NCI-H82 treated with DMSO at 0.1 percent for 48 hours (cell line): ENCODE results near the gene NCSTN.
"Not testable (repeated sequence)": the region's sequence is repeated elsewhere in the genome, so short reads cannot be mapped to it uniquely, and the experiment has no call there.

ENCODE experiments used
- DNase-seq: peaks from one replicate; lab custom pipeline; 2025; ENCODE audit not compliant: unreplicated experiment; lab: John Stamatoyannopoulos, UW

Gene NCSTN

DNA sequence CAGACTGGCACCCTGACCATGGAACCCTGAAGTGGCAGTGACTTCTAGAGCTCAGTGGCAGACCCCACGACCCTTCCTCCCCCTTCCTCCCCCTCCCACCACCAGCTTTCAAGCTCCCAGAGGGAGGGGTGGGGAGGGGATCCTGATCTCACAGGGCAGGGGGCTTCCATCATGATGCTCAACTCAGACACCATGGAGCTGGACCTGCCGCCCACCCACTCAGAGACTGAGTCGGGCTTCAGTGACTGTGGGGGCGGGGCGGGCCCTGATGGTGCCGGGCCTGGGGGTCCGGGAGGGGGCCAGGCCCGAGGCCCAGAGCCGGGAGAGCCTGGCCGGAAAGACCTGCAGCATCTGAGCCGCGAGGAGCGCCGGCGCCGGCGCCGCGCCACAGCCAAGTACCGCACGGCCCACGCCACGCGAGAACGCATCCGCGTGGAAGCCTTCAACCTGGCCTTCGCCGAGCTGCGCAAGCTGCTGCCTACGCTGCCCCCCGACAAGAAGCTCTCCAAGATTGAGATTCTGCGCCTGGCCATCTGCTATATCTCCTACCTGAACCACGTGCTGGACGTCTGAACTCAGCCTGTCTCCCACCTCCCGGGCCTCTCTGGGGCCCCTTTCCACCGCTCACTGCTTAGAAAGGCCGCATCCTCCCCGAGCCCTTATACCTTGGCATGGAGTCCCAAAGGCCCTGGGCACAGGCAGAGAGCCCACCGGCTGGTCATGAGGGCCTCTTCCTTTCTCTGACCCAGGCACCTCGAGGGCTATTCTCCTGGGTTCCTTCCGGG, 27.6 kb downstream of the NCSTN start:
- DNase-seq: peak; percentile 22

DNA sequence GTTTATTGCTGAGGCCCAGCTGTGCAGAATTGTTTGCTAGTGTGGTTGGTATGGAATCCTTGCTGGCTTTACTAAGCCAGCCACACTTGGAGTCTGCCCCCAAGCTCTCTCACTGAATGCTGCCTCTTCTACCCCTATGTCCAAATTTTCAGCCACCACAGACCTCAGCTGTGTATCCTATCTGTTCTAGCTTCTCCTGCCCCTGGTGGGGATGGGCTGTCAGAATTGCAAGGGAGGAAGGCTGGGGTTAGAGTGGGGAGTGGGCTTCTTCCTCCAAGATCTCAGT, 28.1 kb downstream of the NCSTN start:
- DNase-seq: no peak

DNA sequence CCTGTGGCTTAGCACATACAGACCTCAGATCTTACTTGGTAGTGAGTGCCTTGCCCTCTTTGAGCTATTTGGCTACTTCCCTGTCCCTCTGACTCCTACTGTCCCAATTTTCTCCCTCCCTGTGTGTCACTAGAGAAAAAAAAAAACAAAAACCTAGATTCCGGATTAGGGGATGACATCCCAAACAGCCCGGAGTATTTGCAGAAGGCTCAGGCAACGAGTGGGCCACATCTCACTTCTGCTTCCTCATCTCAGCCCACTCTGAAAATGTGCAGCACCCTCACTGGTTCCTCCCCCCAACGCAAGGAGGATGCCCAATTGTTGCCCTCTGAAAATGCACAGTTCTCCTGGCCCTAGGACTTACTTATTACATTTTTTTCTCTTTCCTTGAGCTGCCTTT, 28.6 kb downstream of the NCSTN start:
- no peak for DNase-seq

DNA sequence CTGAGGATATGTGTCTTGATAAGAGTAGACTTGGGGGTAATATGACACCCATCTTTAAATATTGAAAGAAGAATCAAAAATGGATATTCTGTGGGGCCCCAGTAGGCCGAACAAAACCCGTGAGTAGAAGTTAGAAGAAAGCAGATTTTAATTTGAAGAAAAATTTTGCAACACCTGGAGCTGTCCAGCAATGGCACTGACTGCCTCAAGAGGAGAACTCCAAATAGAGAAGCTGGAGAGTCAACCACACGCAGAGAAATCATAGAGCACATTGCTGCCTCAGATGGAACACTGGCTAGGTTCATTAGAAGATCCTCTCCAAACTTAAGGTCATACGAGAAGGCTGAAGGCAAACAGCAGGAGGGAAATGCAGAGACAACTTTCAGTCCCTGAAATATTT, 30.5 kb downstream of the NCSTN start:
- DNase-seq: no peak

DNA sequence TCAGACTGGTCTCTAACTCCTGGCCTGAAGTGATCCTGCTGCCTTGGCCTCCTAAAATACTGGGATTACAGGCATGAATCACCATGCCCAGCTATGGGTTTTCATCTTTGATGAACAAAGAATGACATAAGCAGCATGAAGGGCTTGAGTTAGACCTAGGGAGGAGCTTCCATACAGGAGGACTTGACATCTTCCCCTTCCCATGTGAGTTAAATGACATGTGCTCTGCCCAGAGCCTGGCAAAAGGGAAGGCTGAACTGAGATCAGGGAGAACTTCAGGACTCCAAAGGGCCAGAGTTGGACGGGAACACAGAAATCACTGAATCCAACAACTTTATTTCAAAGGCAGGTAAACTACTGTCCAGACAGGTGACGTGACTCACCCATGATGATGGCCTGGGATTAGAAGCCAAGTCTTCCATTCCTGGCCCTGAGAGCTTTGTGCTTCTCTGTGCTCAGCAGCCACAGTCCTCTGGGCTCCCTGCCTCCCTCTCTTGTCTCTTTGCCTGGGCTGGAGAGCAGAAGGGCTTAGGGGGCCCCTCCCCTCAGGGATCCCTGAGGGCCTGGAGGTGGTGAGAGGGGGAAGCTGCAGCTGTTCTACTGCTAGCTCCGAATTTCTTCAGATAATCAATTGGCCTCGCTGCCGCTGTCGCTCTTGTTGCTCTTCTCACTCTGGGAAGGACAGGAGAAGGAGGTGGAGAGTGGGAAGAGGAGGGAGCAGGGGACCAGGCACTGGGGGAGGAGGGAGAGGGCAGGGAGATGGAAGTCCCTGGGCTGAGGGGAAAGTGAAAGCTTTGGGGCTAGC, 31.3 kb downstream of the NCSTN start:
- peak; percentile 85 for DNase-seq

DNA sequence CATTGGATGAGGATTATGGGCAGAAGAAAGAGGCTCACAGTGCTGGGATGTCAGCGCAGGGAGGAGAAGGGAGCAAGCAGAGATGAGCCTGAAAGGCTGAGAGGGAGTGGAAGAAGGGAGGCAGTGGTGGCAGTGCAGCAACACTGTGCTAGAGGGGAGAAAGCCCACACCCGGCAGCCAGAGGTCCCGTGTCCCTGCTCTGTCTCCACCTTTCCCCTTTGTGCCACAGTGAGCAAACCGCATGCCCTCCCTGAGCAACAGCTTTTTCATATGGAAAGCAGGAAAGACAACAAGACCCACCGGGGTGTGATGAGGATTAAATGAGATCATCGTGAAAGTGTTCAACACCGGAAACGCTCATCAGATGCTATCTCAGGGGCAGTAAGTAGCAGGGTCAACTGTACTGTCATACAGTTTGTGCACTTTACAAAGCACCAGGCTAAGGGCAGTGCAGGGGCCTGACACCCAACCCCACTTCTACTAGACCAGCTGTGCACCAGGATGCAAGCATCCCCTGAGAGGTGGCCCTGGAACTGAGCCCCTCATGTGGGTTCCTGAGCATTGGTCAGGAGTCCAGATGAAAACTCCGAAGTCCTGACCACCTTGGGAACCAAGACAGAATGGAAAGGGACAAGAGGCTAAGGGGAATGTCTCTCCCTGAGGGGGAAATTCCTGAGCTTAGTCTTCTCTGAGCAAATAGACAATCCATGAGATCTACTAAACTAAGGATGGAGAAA, 32.8 kb downstream of the NCSTN start:
- DNase-seq: no peak

DNA sequence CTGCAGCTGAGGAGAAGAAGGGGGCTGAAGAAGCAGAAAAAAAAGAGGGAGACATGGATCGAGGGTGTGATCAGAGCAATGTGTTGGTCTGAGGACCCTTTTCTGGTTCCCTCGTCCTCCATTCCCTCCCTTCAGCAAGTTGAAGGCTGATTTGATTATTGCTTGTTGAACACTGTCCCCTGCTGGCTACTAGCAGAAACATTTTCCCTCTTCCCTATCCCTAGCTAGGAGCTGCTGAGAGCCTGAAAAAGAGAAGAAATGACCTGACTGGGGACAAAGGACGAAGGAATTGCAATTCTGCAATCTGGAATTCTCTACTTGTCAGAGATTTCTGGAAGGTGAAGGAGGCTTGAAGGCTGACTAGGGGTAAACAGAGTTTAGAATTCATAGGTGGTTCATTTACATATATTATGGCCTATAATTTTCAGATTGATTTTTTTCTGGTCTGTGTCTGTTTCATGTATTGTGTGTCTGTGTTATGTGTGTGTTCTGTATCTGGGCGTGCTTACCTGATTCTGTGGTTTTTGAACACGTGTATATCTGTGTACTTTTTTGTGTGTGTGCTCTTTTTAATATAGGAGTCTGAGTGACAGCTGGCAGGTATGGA, 33.4 kb downstream of the NCSTN start:
- DNase-seq: peak; percentile 93

DNA sequence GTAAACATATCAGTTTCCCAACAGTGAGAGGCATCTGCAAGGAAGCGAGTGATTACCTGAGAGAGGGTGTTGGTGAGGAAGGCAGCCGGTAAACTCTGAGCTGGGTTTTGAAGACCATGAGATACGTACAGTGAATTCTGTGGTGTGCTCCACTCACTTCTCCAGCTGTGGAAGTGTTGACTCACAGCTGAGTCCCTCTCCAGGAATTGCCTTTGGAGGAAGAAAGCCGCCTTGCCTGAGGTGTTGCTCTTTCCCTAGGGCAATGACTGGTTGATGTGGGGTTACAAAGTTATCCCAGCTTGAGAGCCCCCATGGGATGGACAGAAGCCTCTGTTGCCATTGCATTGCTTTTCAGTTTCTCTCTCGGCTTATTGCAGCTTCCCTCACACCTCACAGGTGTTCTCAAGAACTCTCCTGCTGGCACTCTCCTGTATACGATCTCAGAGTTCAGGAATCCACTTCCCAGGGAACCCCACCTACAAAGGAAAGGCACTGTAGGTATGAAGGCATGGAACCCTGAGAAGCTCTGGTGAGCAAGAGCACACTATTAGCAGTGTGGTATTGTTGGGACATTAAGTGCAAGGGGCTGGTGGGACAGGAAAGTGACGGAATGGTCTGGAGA, 34.5 kb downstream of the NCSTN start:
- no peak for DNase-seq

DNA sequence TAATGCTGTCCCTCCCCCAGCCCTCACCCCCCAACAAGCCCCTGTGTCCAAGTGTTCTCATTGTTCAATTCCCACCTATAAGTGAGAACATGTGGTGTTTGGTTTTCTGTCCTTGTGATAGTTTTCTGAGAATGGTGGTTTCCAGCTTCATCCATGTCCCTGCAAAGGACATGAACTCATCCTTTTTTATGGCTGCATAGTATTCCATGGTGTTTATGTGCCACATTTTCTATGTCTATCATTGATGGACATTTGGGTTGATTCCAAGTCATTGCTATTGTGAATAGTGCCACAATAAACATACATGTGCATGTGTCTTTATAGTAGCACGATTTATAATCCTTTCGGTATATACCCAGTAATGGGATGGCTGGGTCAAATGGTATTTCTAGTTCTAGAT, 41.6 kb downstream of the NCSTN start:
- DNase-seq: not testable (repeated sequence)

DNA sequence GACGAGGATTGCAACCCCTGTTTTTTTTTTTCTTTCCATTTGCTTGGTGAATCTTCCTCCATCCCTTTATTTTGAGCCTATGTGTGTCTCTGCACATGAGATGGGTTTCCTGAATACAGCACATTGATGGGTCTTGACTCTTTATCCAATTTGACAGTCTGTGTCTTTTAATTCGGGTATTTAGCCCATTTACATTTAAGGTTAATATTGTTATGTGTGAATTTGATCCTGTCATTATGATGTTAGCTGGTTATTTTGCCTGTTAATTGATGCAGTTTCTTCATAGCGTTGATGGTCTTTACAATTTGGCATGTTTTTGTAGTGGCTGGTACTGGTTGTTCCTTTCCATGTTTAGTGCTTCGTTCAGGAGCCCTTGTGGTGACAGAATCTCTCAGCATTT, 45.2 kb downstream of the NCSTN start:
- not testable (repeated sequence) for DNase-seq

DNA sequence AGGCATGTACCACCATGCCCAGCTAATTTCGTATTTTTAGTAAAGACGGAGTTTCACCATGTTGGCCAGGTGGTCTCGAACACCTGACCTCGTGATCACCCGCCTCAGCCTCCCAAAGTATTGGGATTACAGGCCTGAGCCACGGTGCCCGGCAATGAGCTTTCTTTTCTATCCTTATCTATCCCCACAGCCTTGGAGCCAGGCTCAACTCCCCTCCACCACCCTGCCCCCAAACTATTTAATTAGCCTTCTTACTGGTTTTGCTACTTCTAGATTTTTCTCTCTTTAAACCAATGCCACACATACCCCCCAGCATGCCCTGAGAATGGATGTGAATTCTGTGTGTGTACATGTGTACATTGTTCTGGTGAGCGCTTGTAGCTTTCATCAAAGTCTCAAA, 51.5 kb downstream of the NCSTN start:
- DNase-seq: no peak

DNA sequence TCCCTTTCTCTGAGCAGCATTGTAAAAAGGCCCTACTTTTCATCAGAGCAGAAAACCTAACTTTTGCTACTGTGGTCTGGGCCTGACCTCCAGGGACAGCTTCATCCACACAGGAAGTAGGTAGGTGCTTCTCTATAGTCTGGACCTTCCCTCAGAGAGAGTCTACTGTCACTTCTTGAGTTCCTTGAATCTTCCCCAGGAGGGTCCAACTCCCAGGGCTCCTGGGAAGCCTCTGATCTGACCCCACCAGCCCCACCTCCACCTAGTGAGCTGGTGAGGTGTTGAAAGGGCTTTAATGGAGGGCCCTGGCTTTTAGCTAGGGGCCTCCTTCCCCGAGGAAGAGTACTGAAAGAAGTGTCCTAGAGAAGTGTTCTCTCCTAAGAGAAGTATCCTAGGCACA, 54.5 kb downstream of the NCSTN start:
- no peak for DNase-seq

DNA sequence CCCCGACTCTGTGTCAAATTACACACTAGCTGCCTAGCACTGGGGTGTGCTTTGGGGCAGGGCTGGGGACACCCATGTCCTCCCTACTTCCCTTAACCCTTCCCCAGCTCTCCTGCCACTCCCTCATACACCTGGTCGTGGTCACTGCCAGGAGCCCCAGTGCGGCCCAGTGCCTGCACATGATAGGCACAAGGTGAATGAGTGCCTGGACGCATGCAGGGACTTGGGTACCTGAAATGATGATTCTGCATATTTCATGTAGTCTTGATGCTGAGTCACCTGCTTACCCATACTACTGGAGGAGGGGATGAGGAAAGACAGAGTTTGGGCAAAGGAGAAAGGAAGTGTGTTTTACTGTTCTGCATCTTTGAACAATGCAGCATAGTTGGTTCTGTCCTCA, 55.6 kb downstream of the NCSTN start:
- no peak for DNase-seq

DNA sequence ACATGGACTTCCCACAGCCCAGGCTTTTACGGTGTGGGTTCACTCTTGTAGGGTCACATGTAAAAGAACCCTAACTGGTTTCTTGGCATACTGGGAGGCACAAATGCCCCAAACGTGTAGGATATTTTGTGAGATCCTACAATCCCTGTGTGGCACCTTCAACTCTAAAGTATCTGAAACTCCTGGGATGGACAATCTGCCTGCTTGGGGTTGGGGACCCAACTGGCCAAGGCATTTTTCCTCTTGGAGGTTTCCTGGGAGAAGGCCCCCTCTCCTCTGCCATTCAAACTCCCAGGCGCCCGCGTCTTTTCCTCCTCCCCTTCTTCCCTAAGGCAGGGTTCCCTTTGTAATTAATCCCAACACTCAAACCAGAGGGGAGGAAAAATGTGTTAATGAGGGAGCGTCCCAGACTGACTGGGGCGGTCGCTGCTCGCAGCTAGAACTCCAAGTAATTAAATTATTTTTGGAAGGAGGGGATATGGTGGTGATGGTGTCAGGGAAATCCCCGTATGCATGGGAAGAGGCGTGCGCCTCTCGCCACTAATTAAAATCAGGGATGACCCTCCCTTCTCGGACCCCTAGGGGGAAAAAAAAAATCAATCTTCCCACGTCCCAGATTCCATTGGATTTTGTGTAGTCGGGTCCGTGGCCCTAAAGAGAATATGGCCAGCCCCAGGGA, 56.5 kb downstream of the NCSTN start:
- DNase-seq: no peak

DNA sequence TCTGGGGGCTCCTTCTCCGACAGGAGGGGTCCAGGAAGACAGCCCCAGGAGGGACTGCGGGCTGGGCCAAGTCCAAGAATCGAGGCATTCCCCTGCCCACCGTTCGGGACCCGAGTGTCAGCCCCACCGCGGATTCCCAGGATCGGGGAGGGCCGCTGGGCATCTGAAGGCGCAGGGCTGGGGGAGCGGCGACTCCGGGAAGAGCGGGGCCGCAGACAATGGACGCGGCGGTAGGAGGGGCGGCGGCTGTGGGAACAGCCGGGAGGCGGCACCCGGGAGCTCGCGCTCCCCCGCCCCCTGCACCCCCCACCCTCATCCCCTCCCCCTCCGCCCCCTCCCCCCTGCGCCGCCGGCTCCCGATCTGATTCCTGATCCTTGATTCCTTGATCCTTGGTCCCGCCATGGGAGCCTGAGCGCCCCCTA, 57.1 kb downstream of the NCSTN start, which contains the start of gene VANGL2:
VANGL2 (plus strand) TSS at position 342 of the 423 bp plus-strand sequence. CDS start 15,274 bp downstream, outside the sequence.
- peak; percentile 76 for DNase-seq

DNA sequence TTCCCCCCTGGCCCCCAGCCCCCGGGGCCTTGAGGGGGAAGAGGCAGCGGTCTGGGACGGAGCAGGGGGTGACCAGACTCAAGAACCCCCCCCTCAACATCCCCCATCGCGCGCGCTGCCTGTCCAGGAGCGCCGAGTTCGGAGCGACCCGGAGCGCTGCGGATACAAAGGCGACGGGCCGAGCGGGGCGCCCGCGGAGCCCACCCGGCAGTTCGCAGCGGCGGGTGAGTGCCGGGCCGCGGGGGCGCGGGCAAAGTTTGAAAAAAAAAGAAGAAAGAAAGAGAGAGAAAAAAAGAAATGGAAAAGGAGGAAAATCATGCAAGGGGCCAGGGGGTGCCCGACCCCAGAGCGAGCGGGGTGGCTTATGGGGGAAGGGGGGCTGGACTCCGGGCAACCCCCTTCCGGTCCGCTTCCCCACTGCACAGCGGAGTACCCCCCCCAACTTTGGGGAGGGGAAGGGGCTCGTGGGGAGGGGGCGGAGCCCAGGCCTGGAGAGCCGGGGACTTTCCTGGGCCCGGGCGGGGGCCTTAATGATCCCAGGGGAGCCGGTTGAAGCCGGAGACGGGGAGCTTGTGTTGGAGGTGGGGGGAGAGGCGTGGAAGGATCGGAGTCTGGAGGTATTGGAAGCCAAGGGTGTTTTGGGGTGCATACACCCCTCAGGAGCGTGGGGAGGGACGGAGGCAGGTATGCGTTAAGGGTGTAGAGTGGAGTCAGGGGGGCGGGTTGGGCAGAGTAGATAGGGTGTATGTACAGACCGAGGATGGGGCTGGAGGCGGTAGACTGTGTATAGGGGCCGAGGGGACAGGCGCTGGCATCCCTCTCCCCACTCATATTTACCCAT, 57.7 kb downstream of the NCSTN start:
- DNase-seq: peak; percentile 54

DNA sequence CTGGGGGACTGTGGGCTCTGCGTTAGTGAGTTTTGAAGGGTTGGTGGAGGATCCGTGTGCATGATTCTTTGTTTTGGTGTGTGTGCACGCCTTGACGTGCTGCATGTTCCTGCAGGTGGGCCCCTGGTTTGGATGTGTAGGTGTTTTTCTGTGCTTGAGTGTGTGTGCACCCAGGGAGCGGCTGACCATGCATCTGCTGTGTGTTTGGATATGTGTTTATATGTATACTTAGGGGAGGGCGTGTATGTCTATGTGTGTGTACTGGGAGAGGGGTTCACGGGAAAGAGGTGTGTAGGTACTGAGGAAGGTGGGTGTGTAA, 58.3 kb downstream of the NCSTN start:
- no peak for DNase-seq

DNA sequence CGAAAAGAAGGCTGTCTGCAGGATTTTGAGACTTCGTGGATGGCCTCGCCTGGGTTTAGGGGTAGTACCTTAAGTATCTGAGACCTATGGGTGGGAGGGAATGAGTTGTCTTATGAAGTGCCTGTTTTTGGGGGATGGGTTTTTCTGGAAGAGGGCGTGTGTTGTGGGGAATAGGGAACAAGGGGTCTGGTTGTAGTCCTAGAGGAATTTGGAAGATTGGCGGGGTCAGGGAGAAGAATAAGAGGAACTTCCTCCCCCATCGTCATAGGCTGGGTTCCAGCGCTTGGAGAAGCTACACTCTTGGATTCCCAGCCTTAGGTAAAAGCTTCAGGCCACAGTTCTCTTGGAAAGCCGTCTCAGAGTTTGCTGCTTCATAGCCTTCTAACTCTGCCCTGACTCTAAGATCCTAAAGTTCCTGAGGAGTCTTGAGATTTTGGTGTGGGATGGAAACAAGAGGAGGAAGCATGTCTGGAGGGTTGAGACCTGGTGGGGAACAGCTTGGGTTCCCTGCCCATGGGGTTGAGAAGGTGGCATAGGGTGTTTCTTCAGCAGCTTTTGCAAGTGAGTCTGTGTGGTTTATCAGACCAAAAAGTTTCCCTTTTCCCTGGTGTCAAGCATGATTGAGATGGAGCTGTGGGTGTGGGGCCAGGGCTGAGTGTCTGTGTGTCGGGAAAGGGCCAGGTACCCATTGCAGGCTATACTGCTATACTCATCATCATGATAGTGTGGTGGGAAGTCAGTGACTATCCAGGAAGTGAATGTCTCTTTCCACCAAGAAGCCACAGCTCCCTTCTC, 59.0 kb downstream of the NCSTN start:
- no peak for DNase-seq

DNA sequence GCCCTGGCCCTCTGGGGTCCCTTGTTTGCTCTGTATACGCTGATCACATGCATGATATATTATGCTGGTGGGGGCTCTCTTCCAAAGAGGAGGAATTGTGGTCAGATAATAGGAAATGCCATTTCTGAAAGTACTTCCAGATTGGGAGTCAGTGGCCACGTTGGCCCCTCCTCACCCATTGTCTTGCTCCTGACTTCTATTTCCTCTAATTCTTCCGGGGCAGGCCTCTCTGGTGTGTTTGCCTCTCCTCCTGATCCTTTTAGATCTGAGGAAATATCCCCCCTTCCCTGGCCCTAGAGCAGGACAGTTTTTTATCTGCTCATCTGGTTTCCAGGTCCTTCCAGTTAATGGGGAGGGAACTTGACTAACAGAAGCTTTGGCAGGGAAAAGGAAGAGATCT, 60.1 kb downstream of the NCSTN start:
- DNase-seq: no peak
